Peyer's patch (tissue), 4 donors: ENCODE results near the gene MST1.

ENCODE experiments used
- POLR2A ChIP-seq, 2 donors: fragments of 450-650 bp; IDR thresholded peaks; one replicate each; pipeline ENCODE4 v1.5.1; 2017; ENCODE audit warnings: antibody characterized with exemption in 2 of 2, mild to moderate bottlenecking in 2 of 2, moderate library complexity in 2 of 2
- TF ChIP-seq, protein P1 (sequence below), 6 experiments: fragments of 450-650 bp in 4 of 6; fragments of 200-600 bp in 2 of 6; sonication (generic) in 1 of 6; IDR thresholded peaks; one replicate each; pipeline ENCODE4 v1.5.1; 2017 to 2019; ENCODE audit warnings: antibody characterized with exemption in 6 of 6, mild to moderate bottlenecking in 3 of 6, moderate library complexity in 1 of 6

DNA sequence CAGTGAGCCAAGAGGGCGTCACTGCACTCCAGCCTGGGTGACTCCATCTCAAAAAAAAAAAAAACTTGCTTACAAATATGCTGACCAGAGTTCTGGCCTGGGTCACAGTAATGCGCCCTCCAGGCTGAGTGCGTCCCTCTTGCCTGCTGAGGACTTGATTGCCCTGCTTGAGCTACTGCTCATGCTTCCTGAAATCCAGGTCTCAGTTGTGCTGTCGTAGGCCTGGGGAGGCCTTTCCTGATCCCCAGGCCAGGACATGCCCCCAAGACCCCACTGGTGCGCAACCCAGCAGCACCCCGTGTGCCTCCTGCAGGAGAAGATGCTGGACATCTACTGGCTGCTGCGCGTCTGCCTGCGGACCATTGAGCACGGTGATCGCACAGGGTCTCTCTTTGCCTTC is 22.9 kb upstream of the MST1 start:
- TF ChIP-seq, protein P1, sequence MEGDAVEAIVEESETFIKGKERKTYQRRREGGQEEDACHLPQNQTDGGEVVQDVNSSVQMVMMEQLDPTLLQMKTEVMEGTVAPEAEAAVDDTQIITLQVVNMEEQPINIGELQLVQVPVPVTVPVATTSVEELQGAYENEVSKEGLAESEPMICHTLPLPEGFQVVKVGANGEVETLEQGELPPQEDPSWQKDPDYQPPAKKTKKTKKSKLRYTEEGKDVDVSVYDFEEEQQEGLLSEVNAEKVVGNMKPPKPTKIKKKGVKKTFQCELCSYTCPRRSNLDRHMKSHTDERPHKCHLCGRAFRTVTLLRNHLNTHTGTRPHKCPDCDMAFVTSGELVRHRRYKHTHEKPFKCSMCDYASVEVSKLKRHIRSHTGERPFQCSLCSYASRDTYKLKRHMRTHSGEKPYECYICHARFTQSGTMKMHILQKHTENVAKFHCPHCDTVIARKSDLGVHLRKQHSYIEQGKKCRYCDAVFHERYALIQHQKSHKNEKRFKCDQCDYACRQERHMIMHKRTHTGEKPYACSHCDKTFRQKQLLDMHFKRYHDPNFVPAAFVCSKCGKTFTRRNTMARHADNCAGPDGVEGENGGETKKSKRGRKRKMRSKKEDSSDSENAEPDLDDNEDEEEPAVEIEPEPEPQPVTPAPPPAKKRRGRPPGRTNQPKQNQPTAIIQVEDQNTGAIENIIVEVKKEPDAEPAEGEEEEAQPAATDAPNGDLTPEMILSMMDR (IDR thresholded peaks at IDR 0.05), result no peak
- TF ChIP-seq POLR2A (IDR thresholded peaks at IDR 0.05), result no peak
